Liver (tissue), 3 donors: ENCODE data around the gene EVA1B.

Source experiments
- ATF3 ChIP-seq: IDR thresholded peaks from 2 replicates; pipeline ENCODE4 v1.6.1; 2016; ENCODE audit warnings: antibody characterized with exemption
- EGR1 ChIP-seq, 2 donors: IDR thresholded peaks; 2 replicates each; pipeline ENCODE4 v1.6.1; 2016 to 2018; ENCODE audit warnings: antibody characterized with exemption in 2 of 2, low read depth in 2 of 2
- FOXA1 ChIP-seq: IDR thresholded peaks from 2 replicates; pipeline ENCODE4 v1.6.1; 2016; ENCODE audit warnings: antibody characterized with exemption
- JUND ChIP-seq, 2 donors: IDR thresholded peaks; 2 replicates each; pipeline ENCODE4 v1.6.1; 2016; ENCODE audit warnings: antibody characterized with exemption in 2 of 2
- RAD21 ChIP-seq, 2 donors: IDR thresholded peaks; 2 replicates each; pipeline ENCODE4 v1.6.1; 2016; ENCODE audit warnings: antibody characterized with exemption in 2 of 2, mild to moderate bottlenecking in 2 of 2
- REST ChIP-seq: IDR thresholded peaks from 2 replicates; pipeline ENCODE4 v1.6.1; 2016; ENCODE audit warnings: antibody characterized with exemption, mild to moderate bottlenecking
- TAF1 ChIP-seq: conservative IDR thresholded peaks from 2 replicates; pipeline ENCODE4 v1.6.1; 2016; ENCODE audit warnings: antibody characterized with exemption, mild to moderate bottlenecking
- YY1 ChIP-seq: IDR thresholded peaks from 2 replicates; pipeline ENCODE4 v1.6.1; 2016; ENCODE audit warnings: antibody characterized with exemption, mild to moderate bottlenecking
- ZBTB33 ChIP-seq: IDR thresholded peaks from 2 replicates; pipeline ENCODE4 v1.6.1; 2016; ENCODE audit warnings: antibody characterized with exemption
- TF ChIP-seq, protein P1 (sequence below): fragments of 150-350 bp; IDR thresholded peaks from 2 replicates; pipeline ENCODE4 v1.5.1; 2017; ENCODE audit warnings: improper control_type of control experiment, low read depth, low read length; ENCODE audit not compliant: missing input control
- donor health status: healthy.
- donor health status: healthy.

- TF ChIP-seq TAF1 (no peak), EGR1 (IDR thresholded peaks at IDR 0.05; ENCODE audit: low read depth in 2 of 2) (no peak), REST (no peak), RAD21 (IDR thresholded peaks at IDR 0.05) (peak in 1 of 2 donors; percentile 21), YY1 (no peak), ATF3 (no peak), ZBTB33 (no peak), JUND (IDR thresholded peaks at IDR 0.05) (no peak), FOXA1 (no peak)
- TF ChIP-seq, protein P1, sequence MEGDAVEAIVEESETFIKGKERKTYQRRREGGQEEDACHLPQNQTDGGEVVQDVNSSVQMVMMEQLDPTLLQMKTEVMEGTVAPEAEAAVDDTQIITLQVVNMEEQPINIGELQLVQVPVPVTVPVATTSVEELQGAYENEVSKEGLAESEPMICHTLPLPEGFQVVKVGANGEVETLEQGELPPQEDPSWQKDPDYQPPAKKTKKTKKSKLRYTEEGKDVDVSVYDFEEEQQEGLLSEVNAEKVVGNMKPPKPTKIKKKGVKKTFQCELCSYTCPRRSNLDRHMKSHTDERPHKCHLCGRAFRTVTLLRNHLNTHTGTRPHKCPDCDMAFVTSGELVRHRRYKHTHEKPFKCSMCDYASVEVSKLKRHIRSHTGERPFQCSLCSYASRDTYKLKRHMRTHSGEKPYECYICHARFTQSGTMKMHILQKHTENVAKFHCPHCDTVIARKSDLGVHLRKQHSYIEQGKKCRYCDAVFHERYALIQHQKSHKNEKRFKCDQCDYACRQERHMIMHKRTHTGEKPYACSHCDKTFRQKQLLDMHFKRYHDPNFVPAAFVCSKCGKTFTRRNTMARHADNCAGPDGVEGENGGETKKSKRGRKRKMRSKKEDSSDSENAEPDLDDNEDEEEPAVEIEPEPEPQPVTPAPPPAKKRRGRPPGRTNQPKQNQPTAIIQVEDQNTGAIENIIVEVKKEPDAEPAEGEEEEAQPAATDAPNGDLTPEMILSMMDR = no peak
Measured at GRCh38 chr1:36306210-36306901, 17.1 kb downstream of the EVA1B start, which contains the start of gene SH3D21.
